Testis (tissue), 2 donors: ENCODE measurements around the gene GSDME.

Experiments
- CTCF ChIP-seq, 3 experiments: fragments of 450-650 bp in 2 of 3; fragments of 200-600 bp in 1 of 3; sonication (generic) in 1 of 3; IDR thresholded peaks; one replicate each; pipeline ENCODE4 v1.5.1; 2016 to 2019; ENCODE audit warnings: antibody characterized with exemption in 3 of 3, mild to moderate bottlenecking in 2 of 3, moderate library complexity in 1 of 3
- POLR2A ChIP-seq: fragments of 450-650 bp; IDR thresholded peaks from one replicate; pipeline ENCODE4 v1.6.1; 2017; ENCODE audit warnings: antibody characterized with exemption, mild to moderate bottlenecking, moderate library complexity

- TF ChIP-seq CTCF (IDR thresholded peaks at IDR 0.05) (no peak), POLR2A (no peak)
Measured at GRCh38 chr7:24779283-24779655, 22.0 kb upstream of the GSDME start.
